SJSA1 (cell line): ENCODE measurements around the gene SLCO1A2. TPM values are rescaled to one million over a fixed set of nuclear protein-coding genes. Genes with fewer than 3 reads are reported as not detected.

Experiments
- DNase-seq, 2 experiments: peaks; one replicate each; pipeline ENCODE4 v3.0.0-alpha.2; 2015 to 2020; ENCODE audit warnings: low spot score in 2 of 2, low read depth in 1 of 2
- H3K27ac ChIP-seq: fragments of 250-450 bp; sonication (Bioruptor Pico); 2 replicates; pipeline ENCODE4 v1.5.1; 2020; ENCODE audit warnings: mild to moderate bottlenecking, moderate library complexity
- H3K27me3 ChIP-seq: fragments of 250-450 bp; sonication (Bioruptor Pico); replicated peaks from 2 replicates; pipeline ENCODE4 v1.5.1; 2020; ENCODE audit warnings: mild to moderate bottlenecking, moderate library complexity
- H3K36me3 ChIP-seq: fragments of 250-450 bp; sonication (Bioruptor Pico); 2 replicates; pipeline ENCODE4 v1.5.1; 2020; ENCODE audit warnings: mild to moderate bottlenecking
- H3K4me1 ChIP-seq: fragments of 250-450 bp; sonication (Bioruptor Pico); replicated peaks from 2 replicates; pipeline ENCODE4 v1.6.1; 2021; ENCODE audit warnings: mild to moderate bottlenecking
- H3K4me3 ChIP-seq: fragments of 250-450 bp; sonication (Bioruptor Pico); 2 replicates; pipeline ENCODE4 v1.5.1; 2020; ENCODE audit warnings: mild to moderate bottlenecking
- H3K9me3 ChIP-seq: fragments of 250-450 bp; sonication (Bioruptor Pico); replicated peaks from 2 replicates; pipeline ENCODE4 v1.5.1; 2020; ENCODE audit warnings: mild to moderate bottlenecking
- total RNA-seq: library from RNA; depleted of rRNA; stranded (reverse); fragments of >200 nt; shearing (Covaris generic); gene quantifications from 2 replicates; pipeline ENCODE4 v1.2.3, GENCODE V29; 2014

SLCO1A2 gene
- total RNA-seq, 1 experiment from 2014 or later, result not detected

DNA sequence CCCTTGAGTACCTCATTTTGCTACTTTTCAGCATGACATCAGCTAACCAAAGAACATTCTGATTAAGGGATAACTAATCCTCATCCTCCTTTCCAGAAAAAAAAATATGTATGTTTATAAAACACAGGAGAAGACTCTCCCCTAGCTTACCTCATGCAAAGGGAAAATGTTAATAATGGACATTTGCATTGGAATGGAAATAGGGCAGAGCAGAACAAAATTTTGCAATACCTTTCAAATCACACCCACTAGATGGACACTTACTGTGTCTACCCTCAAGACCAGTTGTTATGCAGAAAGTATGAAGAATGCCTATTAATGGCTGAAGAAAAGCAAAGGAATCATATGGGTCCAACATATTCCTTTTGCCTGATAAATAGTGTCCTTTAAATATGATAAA lies 8.9 kb upstream of the SLCO1A2 start:
- Histone ChIP-seq H3K27ac (no peak overlapping the region), H3K4me1 (no peaks in the 10 kb centered on the region), H3K4me3 (no peak overlapping the region), H3K9me3 (no peaks in the 10 kb centered on the region), H3K27me3 (no peaks in the 10 kb centered on the region), H3K36me3 (no peaks in the 10 kb centered on the region)
- no peak for DNase-seq

DNA sequence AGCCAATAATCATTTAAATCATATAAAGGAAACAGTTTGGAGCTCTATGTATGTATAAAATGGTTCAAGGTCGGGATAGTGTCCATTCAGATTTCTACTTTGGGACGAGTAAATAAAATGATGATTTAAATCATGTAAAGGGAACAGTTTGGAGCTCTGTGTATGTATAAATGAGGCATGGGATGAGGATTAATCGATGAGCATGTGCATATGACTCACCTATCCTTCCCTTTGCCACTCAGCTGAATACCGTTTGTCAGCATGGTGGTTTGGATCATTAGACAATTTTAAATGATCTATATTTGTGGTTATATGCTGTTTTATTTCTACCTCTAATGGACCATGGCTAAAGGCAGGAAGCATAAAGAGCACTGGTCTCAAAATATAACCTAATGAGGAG lies 7.1 kb upstream of the SLCO1A2 start:
- Histone ChIP-seq H3K4me1 (no peaks in the 10 kb centered on the region; the same call in 1 of the 2 replicates), H3K4me3 (no peak overlapping the region), H3K9me3 (no peaks in the 10 kb centered on the region), H3K27me3 (no peaks in the 10 kb centered on the region), H3K36me3 (no peaks in the 10 kb centered on the region), H3K27ac (no peak overlapping the region)
- no peak for DNase-seq

DNA sequence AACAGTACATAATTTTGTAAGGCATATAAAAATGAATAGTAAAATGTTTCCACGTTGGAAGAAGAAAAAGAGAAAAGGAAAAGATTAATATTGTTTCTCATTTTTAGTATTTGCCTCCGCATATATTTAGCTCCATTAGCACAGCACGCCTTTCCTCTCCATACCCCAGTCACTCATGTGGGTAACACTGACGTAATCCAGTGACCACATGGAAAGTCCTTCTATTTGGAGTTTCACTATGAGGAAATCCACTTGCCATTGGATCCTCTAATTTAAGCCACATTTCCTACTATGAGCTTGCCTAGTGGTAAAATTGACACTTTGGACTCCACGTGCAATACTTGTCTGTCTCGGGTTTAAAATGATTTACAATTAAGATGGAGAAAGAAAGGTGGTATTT lies 5.7 kb upstream of the SLCO1A2 start:
- no peak for DNase-seq
- no peaks in the 10 kb centered on the region; the same call in 1 of the 2 replicates for H3K4me1 ChIP-seq
- no peaks in the 10 kb centered on the region for H3K9me3 ChIP-seq
- H3K36me3 ChIP-seq, result no peaks in the 10 kb centered on the region
- H3K4me3 ChIP-seq, result no peak overlapping the region
- H3K27ac ChIP-seq, result no peak overlapping the region
- H3K27me3 ChIP-seq, result no peaks in the 10 kb centered on the region

DNA sequence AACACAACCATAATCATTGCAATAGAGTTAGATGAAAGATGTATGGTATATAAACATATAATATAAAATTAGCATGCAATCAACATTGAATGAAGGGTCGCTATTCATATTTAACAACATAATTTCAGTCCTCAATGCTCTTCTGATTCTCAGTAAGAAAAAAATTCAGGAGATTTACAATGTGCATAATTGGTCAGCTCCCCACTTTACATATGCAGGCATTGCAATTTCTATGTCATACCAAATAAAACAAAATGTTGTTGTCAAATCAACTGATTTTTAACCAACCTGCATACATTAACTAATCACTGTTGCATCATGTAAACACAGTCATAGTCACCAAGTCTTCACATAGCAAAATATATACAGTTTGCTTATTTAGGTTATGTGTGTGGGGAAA lies 5.2 kb upstream of the SLCO1A2 start:
- DNase-seq, result no peak
- H3K27me3 ChIP-seq, result no peaks in the 10 kb centered on the region
- H3K27ac ChIP-seq, result no peak overlapping the region
- H3K9me3 ChIP-seq, result no peaks in the 10 kb centered on the region
- no peak overlapping the region for H3K4me3 ChIP-seq
- no peaks in the 10 kb centered on the region for H3K36me3 ChIP-seq
- H3K4me1 ChIP-seq, result no peaks in the 10 kb centered on the region; the same call in 1 of the 2 replicates

DNA sequence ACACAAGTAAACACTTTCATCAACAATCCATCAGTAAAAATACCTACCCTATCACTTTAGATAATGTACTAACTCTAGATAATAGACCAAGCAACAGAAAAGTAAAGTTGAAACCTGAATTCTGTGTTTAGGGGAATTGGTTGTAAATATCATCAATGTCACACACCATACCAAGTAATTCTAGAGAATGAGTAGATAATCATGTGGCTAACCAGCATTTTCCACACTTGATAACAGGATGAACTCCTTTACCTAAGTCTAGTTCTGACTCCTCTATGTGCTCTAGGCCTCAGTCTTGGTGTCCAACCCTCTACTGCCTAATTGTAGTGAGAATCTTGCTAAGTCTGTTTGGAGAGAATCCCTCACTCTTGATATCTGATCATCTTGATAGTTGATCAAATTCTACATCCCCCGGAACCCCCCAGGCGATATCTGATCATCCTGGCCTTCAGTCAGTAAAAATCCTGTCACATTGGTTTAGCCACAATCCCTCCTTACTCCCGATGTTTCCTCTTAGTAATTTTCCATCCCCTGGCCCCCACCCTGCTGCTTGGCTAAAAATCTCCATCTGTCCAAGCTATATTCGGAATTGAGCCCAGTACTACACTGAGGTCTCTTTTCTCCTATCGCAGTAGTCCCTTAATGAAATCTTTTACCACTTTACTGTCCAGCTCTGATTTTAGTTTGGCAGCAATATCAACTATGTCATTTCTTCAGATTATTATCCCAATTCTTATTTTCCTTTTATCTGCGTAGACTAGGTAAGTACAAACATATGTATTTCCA lies 3.4 kb upstream of the SLCO1A2 start:
- Histone ChIP-seq H3K27ac (no peak overlapping the region), H3K27me3 (no peaks in the 10 kb centered on the region), H3K4me1 (no peaks in the 10 kb centered on the region; the same call in 1 of the 2 replicates), H3K9me3 (no peaks in the 10 kb centered on the region), H3K4me3 (no peak overlapping the region), H3K36me3 (no peaks in the 10 kb centered on the region)
- DNase-seq, result no peak

DNA sequence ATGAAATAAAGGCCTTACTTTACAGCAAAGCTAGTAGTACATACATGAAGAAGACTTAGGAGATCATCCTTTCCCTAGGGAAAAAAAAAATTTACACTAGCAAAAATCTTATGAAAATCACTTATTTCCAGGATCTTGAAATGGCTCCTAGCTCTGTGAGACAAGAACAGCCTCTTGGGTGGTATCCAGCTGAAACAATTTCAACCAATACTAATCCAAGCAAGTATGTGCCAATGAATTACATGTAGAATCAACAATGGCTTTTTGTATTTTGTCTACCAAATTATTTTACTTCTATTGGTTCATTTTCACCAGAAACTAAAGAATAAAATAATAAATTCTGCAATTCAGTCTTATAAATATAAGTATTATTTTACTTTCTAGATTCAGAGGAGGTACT lies 2.7 kb upstream of the SLCO1A2 start:
- Histone ChIP-seq H3K4me3 (no peak overlapping the region), H3K36me3 (no peaks in the 10 kb centered on the region), H3K4me1 (no peaks in the 10 kb centered on the region; the same call in 1 of the 2 replicates), H3K9me3 (no peaks in the 10 kb centered on the region), H3K27me3 (no peaks in the 10 kb centered on the region), H3K27ac (no peak overlapping the region)
- no peak for DNase-seq

DNA sequence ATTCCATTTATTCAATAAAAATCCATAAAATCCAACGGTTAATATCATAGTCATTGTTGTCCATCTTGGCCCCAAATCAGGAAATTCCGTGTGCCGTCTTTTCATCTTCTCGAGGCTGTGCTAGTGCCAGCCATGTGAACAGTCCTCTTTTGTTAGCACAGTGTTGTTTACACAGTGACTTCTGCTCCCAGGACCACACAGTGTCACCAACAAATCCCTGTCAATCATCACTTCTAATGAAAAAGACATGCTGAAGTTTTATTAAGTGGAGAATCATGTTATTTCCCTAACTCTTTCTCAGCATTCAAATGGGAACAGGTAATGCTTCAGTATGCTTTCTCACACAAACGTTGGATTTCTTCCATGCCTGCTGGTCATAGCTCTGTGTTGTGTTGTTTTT lies 1.9 kb upstream of the SLCO1A2 start:
- no peak for DNase-seq

DNA sequence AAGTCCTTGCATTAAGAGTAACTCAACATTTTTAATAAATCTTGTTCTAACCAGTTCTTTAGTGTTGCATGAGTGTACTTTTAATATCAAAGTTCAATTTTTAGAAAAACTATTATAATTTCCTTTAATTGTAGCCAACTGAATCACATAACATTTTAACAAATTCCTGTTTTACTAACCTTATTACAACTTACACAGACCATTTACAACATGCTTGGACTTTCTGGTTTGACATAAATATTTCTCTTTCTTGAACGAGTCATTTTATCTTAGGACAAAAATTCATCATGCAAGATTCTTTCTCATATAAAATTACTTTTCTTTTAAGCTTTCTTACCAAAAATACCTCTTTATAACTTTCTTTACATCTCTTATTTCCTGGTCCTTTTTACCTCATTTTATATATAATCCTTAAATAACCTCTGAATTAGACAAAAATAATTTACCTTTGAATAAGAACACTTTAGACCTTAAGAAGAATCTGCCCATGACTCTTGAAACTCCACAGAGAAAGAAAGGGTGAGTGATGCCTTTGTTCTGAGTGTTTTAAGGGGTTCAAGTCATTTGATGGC lies 3.9 kb downstream of the SLCO1A2 start:
- Histone ChIP-seq H3K27me3 (no peaks in the 10 kb centered on the region), H3K36me3 (no peaks in the 10 kb centered on the region), H3K9me3 (no peaks in the 10 kb centered on the region), H3K4me3 (no peak overlapping the region), H3K4me1 (no peaks in the 10 kb centered on the region), H3K27ac (no peak overlapping the region)
- no peak for DNase-seq

More for the DNA sequence above, 1.9 kb upstream of the SLCO1A2 start:
- no peak overlapping the region for H3K4me3 ChIP-seq
- no peaks in the 10 kb centered on the region for H3K27me3 ChIP-seq
- H3K4me1 ChIP-seq, result no peaks in the 10 kb centered on the region; the same call in 1 of the 2 replicates
- no peaks in the 10 kb centered on the region for H3K9me3 ChIP-seq
- no peaks in the 10 kb centered on the region for H3K36me3 ChIP-seq
- H3K27ac ChIP-seq, result no peak overlapping the region

DNA sequence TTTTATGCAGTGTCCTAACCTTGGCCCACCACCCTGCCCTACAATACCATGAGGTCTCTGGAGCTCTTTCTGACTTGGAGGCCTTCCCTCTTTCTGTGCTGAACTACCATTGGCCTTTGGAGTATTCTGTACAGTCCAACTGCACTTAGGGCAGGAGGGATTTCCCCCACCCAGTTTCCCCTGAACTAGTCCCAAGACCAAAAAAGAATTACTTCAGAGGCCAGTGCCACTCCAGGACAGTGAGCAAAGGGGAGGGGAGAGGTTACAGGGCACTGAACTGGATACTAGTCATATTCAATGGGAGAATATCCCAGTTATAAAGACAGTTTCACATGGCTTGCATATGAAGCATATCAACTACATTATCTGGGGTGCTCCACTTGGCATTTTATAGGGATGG lies 6.1 kb downstream of the SLCO1A2 start:
- H3K27me3 ChIP-seq, result no peaks in the 10 kb centered on the region
- H3K27ac ChIP-seq, result no peak overlapping the region

DNA sequence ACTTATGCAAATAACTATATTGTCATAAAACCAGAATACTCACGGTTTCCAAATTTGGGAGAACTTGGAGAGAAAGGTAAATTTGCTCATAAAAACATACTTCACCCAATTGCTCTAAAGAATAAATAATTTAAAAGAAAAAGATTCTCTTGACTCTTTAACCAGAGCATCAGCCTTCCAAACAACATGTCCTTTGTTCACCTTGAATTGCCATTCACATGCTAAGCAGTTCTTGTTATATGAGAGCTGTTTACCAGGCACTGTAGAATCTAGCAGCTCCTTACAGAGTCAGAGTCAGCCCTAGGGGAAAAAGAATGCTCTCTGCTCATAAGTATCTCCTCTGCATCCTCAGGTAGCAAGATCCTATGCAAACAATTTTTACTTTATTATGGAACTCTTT lies 10.2 kb downstream of the SLCO1A2 start:
- Histone ChIP-seq H3K4me1 (no peaks in the 10 kb centered on the region), H3K27me3 (no peaks in the 10 kb centered on the region), H3K36me3 (no peaks in the 10 kb centered on the region), H3K9me3 (no peaks in the 10 kb centered on the region), H3K4me3 (no peak overlapping the region), H3K27ac (no peak overlapping the region)
- no peak for DNase-seq

More for the DNA sequence above, 6.1 kb downstream of the SLCO1A2 start:
- no peak for DNase-seq
- H3K36me3 ChIP-seq, result no peaks in the 10 kb centered on the region
- H3K4me1 ChIP-seq, result no peaks in the 10 kb centered on the region
- no peaks in the 10 kb centered on the region for H3K9me3 ChIP-seq
- H3K4me3 ChIP-seq, result no peak overlapping the region

DNA sequence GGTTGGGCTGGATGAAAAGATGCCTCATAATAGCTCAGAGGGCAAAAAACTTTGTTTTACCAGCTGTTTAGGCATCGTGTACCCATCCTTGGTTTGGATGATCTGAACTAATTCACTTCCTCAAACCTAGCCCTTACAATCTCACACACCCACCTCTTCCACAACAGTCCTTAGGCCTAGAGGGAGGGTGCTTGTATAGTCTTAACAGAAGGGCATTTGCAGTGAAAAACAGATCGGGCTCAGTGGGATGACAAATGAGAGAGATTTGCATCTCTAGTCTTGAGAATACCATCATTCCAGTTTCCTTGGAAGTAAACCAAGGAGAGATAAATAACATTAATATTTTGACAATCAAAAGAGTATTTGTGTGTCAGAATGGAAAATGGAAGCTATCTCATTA lies 11.0 kb downstream of the SLCO1A2 start:
- no peaks in the 10 kb centered on the region for H3K9me3 ChIP-seq
- no peaks in the 10 kb centered on the region for H3K27me3 ChIP-seq
- H3K4me1 ChIP-seq, result no peaks in the 10 kb centered on the region
- DNase-seq, result no peak
- no peak overlapping the region for H3K27ac ChIP-seq
- H3K4me3 ChIP-seq, result no peak overlapping the region
- H3K36me3 ChIP-seq, result no peaks in the 10 kb centered on the region

DNA sequence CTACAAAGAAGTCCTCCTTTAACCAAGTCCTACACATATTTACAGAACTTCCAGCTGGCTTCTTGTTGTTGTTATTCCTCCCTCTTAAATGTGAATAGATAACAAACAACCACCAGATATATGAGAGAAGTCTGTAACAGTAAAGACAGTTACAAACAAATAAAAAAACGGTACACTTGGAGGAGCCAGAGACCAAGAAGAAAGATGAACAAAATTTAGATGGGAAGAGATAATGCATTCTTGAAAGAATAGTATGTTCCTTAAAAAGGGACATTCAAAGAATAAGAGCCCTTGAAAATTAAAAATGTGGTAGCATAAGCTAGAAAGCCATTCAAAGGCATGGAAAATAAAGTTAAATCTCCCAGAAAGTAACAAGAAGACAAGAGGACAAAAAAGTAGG lies 25.9 kb downstream of the SLCO1A2 start:
- H3K36me3 ChIP-seq, result no peaks in the 10 kb centered on the region
- no peaks in the 10 kb centered on the region; the same call in 1 of the 2 replicates for H3K27me3 ChIP-seq
- H3K9me3 ChIP-seq, result no peaks in the 10 kb centered on the region
- H3K4me3 ChIP-seq, result no peak overlapping the region
- DNase-seq, result no peak
- no peak overlapping the region for H3K27ac ChIP-seq
- H3K4me1 ChIP-seq, result no peaks in the 10 kb centered on the region

DNA sequence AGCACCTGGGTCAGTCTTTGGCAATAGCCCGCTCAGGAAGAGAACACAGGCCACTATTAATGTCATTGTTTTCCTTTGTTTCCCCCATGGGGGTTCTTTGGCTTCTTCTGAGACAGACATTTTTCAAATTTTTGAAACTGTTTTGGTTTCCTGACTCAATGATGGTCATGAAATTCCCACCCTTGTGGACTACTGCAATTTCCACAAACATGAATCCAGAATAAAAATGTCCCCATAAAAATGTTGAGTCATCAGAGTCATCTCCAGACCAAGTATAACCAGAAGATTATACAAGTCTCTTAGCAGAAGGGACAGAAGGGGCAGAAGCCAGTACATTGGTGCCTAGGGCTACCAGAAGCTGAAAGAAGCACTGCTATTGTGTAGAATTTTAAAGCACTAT lies 29.1 kb downstream of the SLCO1A2 start:
- Histone ChIP-seq H3K4me3 (no peak overlapping the region), H3K4me1 (no peaks in the 10 kb centered on the region), H3K27ac (no peak overlapping the region), H3K36me3 (no peaks in the 10 kb centered on the region), H3K9me3 (no peaks in the 10 kb centered on the region), H3K27me3 (no peaks in the 10 kb centered on the region; the same call in 1 of the 2 replicates)
- no peak for DNase-seq

DNA sequence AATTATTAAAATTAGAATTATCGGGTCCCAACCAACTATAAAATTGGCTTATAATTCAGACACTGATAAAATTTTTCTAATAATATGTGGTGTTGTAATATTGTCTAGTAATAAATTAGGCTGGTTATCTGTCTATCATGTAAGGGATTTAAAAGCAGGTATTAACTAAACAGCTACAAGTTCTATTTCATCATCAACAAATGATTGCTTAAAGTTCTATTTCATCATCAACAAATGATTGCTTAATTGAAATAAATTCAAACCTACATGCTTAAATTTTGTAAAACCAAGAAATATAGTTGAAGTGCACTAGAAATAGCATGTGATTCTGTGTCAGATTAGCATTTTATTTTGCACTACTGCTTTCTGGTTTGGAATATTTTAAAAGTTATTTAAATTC lies 34.1 kb downstream of the SLCO1A2 start:
- no peak overlapping the region for H3K4me3 ChIP-seq
- H3K27ac ChIP-seq, result no peak overlapping the region
- DNase-seq, result no peak
- no peaks in the 10 kb centered on the region for H3K27me3 ChIP-seq
- H3K9me3 ChIP-seq, result no peaks in the 10 kb centered on the region
- H3K36me3 ChIP-seq, result no peaks in the 10 kb centered on the region
- H3K4me1 ChIP-seq, result no peaks in the 10 kb centered on the region
